ENCODE measurements around the gene KLHL29.
"Not testable (repeated sequence)": the region's sequence is repeated elsewhere in the genome, so short reads cannot be mapped to it uniquely, and the experiment has no call there.

The KLHL29 gene

GRCh38 chr2:23707096-23707495, 322.1 kb downstream of the KLHL29 start:
- DNase-seq = no peak

GRCh38 chr2:23708771-23709170, 323.8 kb downstream of the KLHL29 start:
- no peak for DNase-seq

GRCh38 chr2:23709311-23709710, 324.3 kb downstream of the KLHL29 start:
- no peak for DNase-seq

GRCh38 chr2:23711979-23712755, 327.2 kb downstream of the KLHL29 start:
- no peak for DNase-seq

- DNase-seq = no peak
Measured at GRCh38 chr2:23712756-23713151, 327.8 kb downstream of the KLHL29 start.

GRCh38 chr2:23713351-23713750, 328.4 kb downstream of the KLHL29 start:
- no peak for DNase-seq

GRCh38 chr2:23718931-23719700, 334.1 kb downstream of the KLHL29 start:
- DNase-seq = no peak

GRCh38 chr2:23719716-23720115, 334.7 kb downstream of the KLHL29 start:
- no peak for DNase-seq

GRCh38 chr2:23720705-23721453, 335.9 kb downstream of the KLHL29 start:
- DNase-seq = no peak

- no peak for DNase-seq
Measured at GRCh38 chr2:23721454-23721826, 336.5 kb downstream of the KLHL29 start.

- DNase-seq = no peak
Measured at GRCh38 chr2:23722255-23722654, 337.3 kb downstream of the KLHL29 start.

GRCh38 chr2:23723029-23723428, 338.1 kb downstream of the KLHL29 start:
- not testable (repeated sequence) for DNase-seq

GRCh38 chr2:23734416-23734815, 349.4 kb downstream of the KLHL29 start:
- no peak for DNase-seq

- DNase-seq = not testable (repeated sequence)
Measured at GRCh38 chr2:23736783-23737182, 351.8 kb downstream of the KLHL29 start.

- DNase-seq = no peak
Measured at GRCh38 chr2:23745068-23745725, 360.2 kb downstream of the KLHL29 start.

- DNase-seq = no peak
Measured at GRCh38 chr2:23745726-23746105, 360.7 kb downstream of the KLHL29 start.

- DNase-seq = no peak
Measured at GRCh38 chr2:23746141-23746863, 361.3 kb downstream of the KLHL29 start.

- no peak for DNase-seq
Measured at GRCh38 chr2:23751747-23752265, 366.8 kb downstream of the KLHL29 start.

- no peak for DNase-seq
Measured at GRCh38 chr2:23753291-23754010, 368.5 kb downstream of the KLHL29 start.

- DNase-seq = no peak
Measured at GRCh38 chr2:23754970-23755369, 370.0 kb downstream of the KLHL29 start.

- DNase-seq = no peak
Measured at GRCh38 chr2:23756593-23757292, 371.8 kb downstream of the KLHL29 start.

Measured in activated T-cell treated with anti-CD3 and anti-CD28 coated beads, Interleukin-2, amount 50 U/mL, for 1 hour (primary cell).